IPS-18a (cell line): ENCODE results near the gene ACYP2.

Experiments used
- H3K27ac ChIP-seq: one replicate; pipeline ENCODE4 v1.5.1; 2013; ENCODE audit warnings: low read length
- H3K27me3 ChIP-seq: one replicate; pipeline ENCODE4 v1.6.1; 2013; ENCODE audit warnings: mild to moderate bottlenecking, low read length; ENCODE audit not compliant: control insufficient read depth, insufficient read depth
- H3K36me3 ChIP-seq: one replicate; pipeline ENCODE4 v1.6.1; 2013; ENCODE audit warnings: low read depth, low read length; ENCODE audit not compliant: control insufficient read depth
- H3K4me1 ChIP-seq: one replicate; pipeline ENCODE4 v1.6.1; 2013; ENCODE audit warnings: low read depth, low read length; ENCODE audit not compliant: control insufficient read depth
- H3K4me3 ChIP-seq: one replicate; pipeline ENCODE4 v1.5.1; 2013; ENCODE audit warnings: low read length
- H3K9ac ChIP-seq: one replicate; pipeline ENCODE4 v1.6.1; 2013; ENCODE audit warnings: mild to moderate bottlenecking, low read length, moderate library complexity
- H3K9me3 ChIP-seq: one replicate; pipeline ENCODE4 v1.6.1; 2013; ENCODE audit warnings: low read depth, low read length; ENCODE audit not compliant: control insufficient read depth

The ACYP2 gene

DNA sequence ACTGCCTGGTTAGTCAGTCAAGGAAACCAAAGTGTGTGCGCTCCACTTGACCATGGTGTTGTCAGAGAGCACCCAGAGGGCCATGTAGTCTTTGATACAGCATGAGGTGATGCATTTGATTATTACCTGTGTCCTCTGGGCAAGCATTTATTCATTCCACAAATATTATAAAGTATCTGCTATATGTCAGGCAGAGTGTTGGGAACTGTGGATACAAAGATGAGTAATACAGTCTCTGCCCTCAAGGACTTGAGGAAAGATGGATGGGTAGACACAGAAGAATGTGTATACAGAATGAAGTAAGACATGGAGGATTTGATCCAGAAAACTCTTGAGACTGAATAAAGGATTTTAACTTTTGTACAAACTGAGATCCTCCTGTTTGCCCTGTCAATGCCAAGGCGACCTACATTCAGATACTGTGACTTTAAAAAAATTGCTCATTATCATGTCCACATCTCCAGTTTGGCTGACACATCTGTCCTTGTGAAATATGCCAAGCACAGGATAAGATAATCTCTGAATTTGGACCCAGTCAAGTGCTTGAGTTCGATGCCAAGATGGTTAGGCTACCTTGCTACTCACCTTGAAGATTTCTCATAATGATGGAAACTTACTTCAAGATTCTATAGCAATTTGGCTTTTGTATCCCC is 50.8 kb downstream of the ACYP2 start:
- Histone ChIP-seq H3K4me1 (no peaks in the 10 kb centered on the region), H3K4me3 (no peak overlapping the region), H3K9ac (no peak overlapping the region), H3K9me3 (no peaks in the 10 kb centered on the region), H3K36me3 (no peaks in the 10 kb centered on the region), H3K27ac (no peak overlapping the region), H3K27me3 (no peaks in the 10 kb centered on the region)

DNA sequence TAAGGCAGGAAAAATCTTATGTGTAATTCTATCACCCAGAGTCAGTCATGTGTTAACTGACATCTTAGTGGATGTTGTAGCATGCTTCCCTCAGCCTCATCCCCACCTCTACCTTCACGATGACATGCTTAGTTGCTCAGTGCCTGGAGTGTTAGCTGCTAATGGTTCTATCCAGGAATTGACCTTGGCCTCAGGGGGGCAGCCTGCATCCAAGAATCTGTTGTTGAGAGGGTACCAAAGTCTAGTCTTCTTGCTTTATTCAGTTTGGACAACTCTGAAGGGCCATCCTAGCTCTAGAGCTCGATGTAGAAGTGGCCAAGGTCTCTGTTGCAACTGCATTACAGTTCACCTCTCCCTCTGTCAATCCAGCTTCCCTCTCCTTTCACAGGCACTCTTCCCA is 61.2 kb downstream of the ACYP2 start:
- H3K36me3 ChIP-seq: no peaks in the 10 kb centered on the region
- H3K9ac ChIP-seq: no peak overlapping the region
- no peaks in the 10 kb centered on the region for H3K4me1 ChIP-seq
- H3K9me3 ChIP-seq: no peaks in the 10 kb centered on the region
- no peak overlapping the region for H3K4me3 ChIP-seq
- H3K27ac ChIP-seq: no peak overlapping the region
- no peaks in the 10 kb centered on the region for H3K27me3 ChIP-seq

DNA sequence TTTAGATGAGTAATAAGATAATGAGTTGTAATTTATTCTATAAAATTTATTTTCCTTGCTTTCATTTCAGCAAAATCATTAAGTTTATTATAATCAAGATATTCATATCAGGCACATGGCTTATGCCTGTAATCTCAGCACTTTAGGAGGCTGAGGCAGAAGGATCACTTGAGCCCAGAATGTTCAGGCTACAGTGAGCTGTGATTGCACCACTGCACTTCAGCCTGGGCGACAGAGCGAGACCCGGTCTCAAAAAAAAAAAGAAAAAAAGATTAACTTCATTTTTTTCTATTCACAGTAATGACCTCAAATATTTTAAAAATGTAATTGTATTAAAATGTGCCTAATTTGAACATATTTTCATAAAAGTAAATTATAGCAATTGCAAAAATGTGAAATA is 67.9 kb downstream of the ACYP2 start:
- H3K4me1 ChIP-seq: no peaks in the 10 kb centered on the region
- H3K36me3 ChIP-seq: no peaks in the 10 kb centered on the region
- no peaks in the 10 kb centered on the region for H3K9me3 ChIP-seq
- H3K27ac ChIP-seq: no peak overlapping the region
- no peaks in the 10 kb centered on the region for H3K27me3 ChIP-seq
- no peak overlapping the region for H3K4me3 ChIP-seq
- H3K9ac ChIP-seq: no peak overlapping the region

DNA sequence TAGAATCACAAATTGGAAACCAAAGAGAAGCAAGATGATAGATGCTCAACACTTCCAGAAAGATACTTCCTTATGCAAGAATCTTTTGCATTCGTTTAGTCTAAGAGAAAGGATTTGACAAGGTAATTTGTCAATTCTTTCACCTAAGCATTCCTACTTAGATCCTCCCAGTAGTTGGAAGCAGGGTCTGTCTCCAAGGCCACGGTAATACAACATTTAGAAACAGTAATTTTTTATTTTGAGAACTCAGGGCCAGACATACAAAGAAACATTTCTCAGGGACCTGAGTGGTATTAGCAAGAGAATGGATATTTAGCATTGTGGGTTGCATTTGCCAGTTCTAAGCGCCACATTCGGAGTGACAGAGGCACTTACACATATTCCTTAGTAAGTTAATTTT is 68.6 kb downstream of the ACYP2 start:
- no peaks in the 10 kb centered on the region for H3K36me3 ChIP-seq
- H3K9me3 ChIP-seq: no peaks in the 10 kb centered on the region
- H3K27ac ChIP-seq: no peak overlapping the region
- no peak overlapping the region for H3K4me3 ChIP-seq
- H3K4me1 ChIP-seq: no peaks in the 10 kb centered on the region
- H3K27me3 ChIP-seq: no peaks in the 10 kb centered on the region
- H3K9ac ChIP-seq: no peak overlapping the region

- Histone ChIP-seq H3K27me3 (no peaks in the 10 kb centered on the region), H3K4me3 (no peak overlapping the region), H3K9me3 (no peaks in the 10 kb centered on the region), H3K4me1 (no peaks in the 10 kb centered on the region), H3K9ac (no peak overlapping the region), H3K36me3 (no peaks in the 10 kb centered on the region), H3K27ac (no peak overlapping the region)
Observed at GRCh38 chr2:54185105-54185504, 69.7 kb downstream of the ACYP2 start.

- no peaks in the 10 kb centered on the region for H3K27me3 ChIP-seq
Observed at GRCh38 chr2:54187331-54187730, 71.9 kb downstream of the ACYP2 start.

DNA sequence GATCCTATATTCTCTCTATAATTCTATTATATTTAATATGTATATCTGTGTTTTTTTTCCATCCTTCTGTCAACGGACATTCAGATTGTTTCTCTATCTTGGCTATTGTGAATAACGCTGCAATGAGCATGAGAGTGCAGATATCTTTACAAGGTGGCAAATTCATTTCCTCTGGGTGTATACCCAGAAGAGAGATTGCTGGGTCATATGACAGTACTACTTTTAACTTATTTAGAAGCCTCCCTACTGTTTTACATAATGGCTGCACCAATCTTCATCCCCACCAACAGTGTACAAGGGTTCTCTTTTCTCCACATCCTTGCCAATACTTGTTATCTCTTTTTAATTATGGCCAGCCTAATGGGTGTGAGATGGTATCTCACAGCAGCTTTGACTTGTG is 74.1 kb downstream of the ACYP2 start:
- H3K4me3 ChIP-seq: no peak overlapping the region
- H3K9me3 ChIP-seq: no peaks in the 10 kb centered on the region
- no peaks in the 10 kb centered on the region for H3K36me3 ChIP-seq
- H3K9ac ChIP-seq: no peak overlapping the region
- no peaks in the 10 kb centered on the region for H3K27me3 ChIP-seq
- H3K4me1 ChIP-seq: no peaks in the 10 kb centered on the region
- no peak overlapping the region for H3K27ac ChIP-seq

More at GRCh38 chr2:54187331-54187730, 71.9 kb downstream of the ACYP2 start:
- Histone ChIP-seq H3K4me1 (no peaks in the 10 kb centered on the region), H3K9ac (no peak overlapping the region), H3K9me3 (no peaks in the 10 kb centered on the region), H3K4me3 (no peak overlapping the region), H3K27ac (no peak overlapping the region), H3K36me3 (no peaks in the 10 kb centered on the region)

- no peak overlapping the region for H3K9ac ChIP-seq
- H3K4me1 ChIP-seq: no peaks in the 10 kb centered on the region
- no peaks in the 10 kb centered on the region for H3K9me3 ChIP-seq
- H3K27ac ChIP-seq: no peak overlapping the region
- H3K4me3 ChIP-seq: no peak overlapping the region
- H3K36me3 ChIP-seq: no peaks in the 10 kb centered on the region
- H3K27me3 ChIP-seq: no peaks in the 10 kb centered on the region
Observed at GRCh38 chr2:54191361-54192135, 76.1 kb downstream of the ACYP2 start.

GRCh38 chr2:54194761-54195750 is 79.6 kb downstream of the ACYP2 start:
- Histone ChIP-seq H3K4me3 (no peak overlapping the region), H3K36me3 (no peaks in the 10 kb centered on the region), H3K27me3 (no peaks in the 10 kb centered on the region)

GRCh38 chr2:54196646-54197045 is 81.2 kb downstream of the ACYP2 start:
- Histone ChIP-seq H3K27me3 (no peaks in the 10 kb centered on the region), H3K9ac (no peak overlapping the region), H3K4me3 (no peak overlapping the region), H3K4me1 (no peaks in the 10 kb centered on the region), H3K27ac (no peak overlapping the region), H3K36me3 (no peaks in the 10 kb centered on the region), H3K9me3 (no peaks in the 10 kb centered on the region)

More at GRCh38 chr2:54194761-54195750, 79.6 kb downstream of the ACYP2 start:
- Histone ChIP-seq H3K4me1 (no peaks in the 10 kb centered on the region), H3K9ac (no peak overlapping the region), H3K9me3 (no peaks in the 10 kb centered on the region), H3K27ac (no peak overlapping the region)

GRCh38 chr2:54204476-54204875 is 89.1 kb downstream of the ACYP2 start:
- no peak overlapping the region for H3K27ac ChIP-seq
- H3K9ac ChIP-seq: no peak overlapping the region
- H3K36me3 ChIP-seq: no peaks in the 10 kb centered on the region
- H3K4me3 ChIP-seq: no peak overlapping the region
- no peaks in the 10 kb centered on the region for H3K9me3 ChIP-seq
- H3K4me1 ChIP-seq: no peaks in the 10 kb centered on the region
- H3K27me3 ChIP-seq: no peaks in the 10 kb centered on the region
